HuH-7 (cell line): ENCODE measurements around the gene CARD19.

Source experiments
- DNase-seq: peaks from one replicate; pipeline ENCODE4 v3.0.0; 2011; ENCODE audit warnings: low spot score

CARD19 gene

DNA sequence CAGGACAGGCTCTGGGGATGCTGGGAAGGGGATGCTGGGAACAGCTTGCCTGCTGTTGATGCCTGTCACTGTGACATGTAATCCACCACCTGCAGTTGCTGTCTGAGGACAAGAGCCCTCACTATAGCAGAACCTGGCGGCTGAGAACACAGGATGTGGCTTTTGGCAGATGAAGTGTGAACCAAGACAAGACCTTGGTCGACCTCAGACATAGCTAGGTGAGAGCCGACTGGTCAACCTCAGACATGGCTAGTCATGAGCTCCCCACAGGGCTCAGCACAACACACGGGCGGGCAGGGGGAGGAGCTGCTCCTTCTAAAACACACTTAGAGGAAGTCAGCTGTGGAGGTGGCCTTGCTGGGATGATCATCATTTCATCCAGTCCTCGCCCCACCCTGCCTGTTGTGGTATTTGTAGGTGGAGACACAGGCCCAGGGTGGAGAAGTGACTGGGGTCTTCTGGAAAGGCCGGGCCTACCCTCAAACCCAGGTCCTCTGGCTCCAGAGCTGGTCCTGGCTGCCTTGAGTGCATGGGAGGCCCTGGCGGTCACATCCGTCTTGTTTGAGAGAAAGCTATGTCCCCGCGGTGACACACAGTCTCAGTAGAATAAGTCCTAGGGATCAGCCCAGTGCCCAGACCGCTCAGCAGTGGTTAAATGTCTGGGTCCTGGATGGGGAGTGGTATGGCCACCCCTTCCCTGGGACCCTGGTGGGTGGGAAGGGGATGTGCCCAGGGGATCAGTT, 31.5 kb upstream of the CARD19 start:
- no peak for DNase-seq

DNA sequence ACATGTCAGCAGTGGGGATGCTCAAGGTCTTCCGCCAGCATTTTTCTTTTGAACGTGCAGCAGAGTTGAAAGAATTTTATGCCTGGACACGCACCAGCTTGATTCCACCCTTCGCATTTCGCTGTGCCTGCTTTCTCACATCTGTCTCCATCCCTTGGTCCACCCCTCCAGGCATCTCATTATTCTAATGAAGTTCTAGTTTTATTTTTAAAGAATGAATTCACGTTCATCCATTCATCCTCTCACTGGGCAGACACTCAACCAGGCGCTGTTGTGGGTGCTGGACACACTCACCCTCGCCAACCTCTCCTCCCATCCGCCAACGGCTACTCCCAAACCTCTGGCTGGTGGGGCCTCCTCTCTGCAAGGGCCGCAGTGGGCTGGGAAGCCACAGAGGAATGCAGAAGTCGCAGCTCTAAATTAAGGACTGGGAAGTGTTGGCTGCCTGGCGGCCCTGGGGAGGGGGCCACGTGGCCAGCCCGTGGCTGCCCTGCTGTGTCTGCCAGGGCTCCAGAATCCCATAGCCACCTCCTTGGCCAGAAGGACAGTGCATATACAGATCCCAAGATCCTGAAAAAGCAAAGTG, 30.8 kb upstream of the CARD19 start:
- DNase-seq = no peak

- DNase-seq = no peak
Observed at GRCh38 chr9:93066978-93067603, 28.9 kb upstream of the CARD19 start.

GRCh38 chr9:93068956-93069355, 27.1 kb upstream of the CARD19 start:
- no peak for DNase-seq

DNA sequence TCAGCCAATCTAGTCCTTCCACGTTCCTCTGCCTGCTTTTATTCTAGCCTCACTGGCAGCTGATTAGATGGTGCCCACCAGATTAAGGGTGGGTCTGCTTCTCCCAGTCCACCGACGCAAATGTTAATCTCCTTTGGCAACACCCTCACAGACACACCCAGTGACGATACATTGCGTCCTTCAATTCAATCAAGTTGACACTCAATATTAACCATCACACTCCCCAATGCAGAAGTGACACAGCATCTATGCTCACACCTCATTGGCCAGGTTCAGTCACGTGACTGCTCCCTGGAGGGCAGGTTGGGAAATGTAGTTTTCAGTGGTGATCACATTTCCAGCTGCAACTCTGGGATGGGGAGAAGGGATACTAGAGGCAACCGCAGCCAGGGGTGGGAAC, 24.6 kb upstream of the CARD19 start:
- peak; percentile 44 for DNase-seq

- no peak for DNase-seq
Observed at GRCh38 chr9:93072383-93072795, 23.6 kb upstream of the CARD19 start.

- no peak for DNase-seq
Observed at GRCh38 chr9:93076101-93076791, 19.8 kb upstream of the CARD19 start.

GRCh38 chr9:93076792-93077128, 19.3 kb upstream of the CARD19 start:
- DNase-seq = no peak

DNA sequence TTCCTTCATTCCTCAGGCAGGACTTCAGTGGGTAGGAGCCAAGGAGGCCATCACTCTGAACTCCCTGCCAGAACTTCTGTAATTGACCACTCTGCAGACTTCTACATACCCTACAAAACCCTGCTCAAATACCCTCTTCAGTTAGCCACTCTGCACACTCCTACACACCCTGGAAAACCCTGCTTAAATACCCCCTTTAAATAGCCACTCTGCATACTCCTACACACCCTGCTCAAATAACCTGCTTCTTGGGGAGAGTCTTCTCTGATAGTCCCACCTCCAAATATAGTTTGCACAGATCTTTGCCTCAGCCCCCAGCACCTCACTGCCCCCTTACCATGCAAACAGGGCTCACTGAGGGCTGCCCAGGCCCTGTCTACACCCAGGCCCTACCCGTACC, 18.6 kb upstream of the CARD19 start:
- DNase-seq = no peak

- no peak for DNase-seq
Observed at GRCh38 chr9:93077811-93078210, 18.2 kb upstream of the CARD19 start.

DNA sequence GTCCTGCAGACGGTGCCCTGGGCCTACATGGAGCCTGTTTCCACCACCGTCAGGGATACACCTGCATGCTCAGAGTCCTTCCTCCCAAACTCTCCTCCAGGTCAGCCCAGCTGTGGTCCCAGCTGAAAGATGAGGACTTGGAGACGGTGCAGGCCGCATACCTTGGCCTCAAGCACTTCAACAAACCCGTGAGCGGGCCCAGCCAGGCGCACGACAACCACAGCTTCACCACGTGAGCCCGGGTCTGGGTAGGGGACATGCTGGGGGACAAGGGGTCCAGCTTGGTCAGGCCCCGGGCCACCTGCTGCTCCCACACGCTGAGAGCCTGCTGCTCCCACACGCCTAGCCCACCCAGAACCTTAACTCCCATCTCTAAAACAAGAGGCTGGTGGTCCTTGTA, 16.6 kb upstream of the CARD19 start:
- DNase-seq = no peak

DNA sequence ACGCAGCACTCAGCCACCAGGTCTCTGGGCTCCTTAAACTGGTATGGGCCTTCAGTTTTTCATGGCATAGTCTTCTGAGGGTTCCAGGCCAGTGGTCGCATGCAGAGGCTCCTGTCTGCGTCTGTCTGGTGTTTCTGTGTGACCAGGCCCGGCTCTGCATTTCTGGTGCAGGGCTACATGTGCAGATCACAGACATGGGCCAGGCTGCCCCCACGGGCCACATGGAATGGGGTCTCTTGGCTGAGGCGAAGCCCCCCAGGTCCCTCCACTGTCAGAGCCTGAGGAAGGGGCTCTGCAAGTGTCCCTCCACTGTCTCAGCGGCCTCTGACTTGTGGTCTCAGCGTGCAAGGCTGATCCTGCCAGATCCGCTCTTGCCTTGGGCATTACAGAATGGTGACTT, 15.6 kb upstream of the CARD19 start:
- DNase-seq = no peak

- no peak for DNase-seq
Observed at GRCh38 chr9:93081081-93081529, 14.9 kb upstream of the CARD19 start.

GRCh38 chr9:93081931-93082330, 14.1 kb upstream of the CARD19 start:
- DNase-seq = no peak

- DNase-seq = no peak
Observed at GRCh38 chr9:93082841-93083411, 13.1 kb upstream of the CARD19 start.

GRCh38 chr9:93083592-93084470, 12.2 kb upstream of the CARD19 start:
- DNase-seq = no peak

GRCh38 chr9:93084471-93084881, 11.5 kb upstream of the CARD19 start:
- no peak for DNase-seq

DNA sequence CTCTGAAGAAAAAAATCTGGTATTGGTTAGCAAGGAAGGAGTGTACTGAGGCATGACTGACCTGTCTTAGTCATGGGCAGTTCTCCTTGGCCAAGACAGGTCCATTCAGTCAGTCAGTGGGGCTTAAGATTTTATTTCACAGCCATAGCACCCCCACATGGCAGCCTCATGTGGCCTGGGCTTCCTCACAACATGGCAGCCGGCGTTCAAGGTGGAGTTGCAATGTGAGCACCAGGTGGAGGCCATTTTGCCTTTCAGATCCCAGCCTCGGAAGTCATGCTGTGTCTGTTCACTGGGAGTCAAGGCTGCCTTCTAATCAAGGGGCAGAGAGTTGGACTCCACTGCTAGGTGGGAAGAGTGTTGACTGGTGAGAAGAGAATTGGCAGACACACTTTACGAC, 10.3 kb upstream of the CARD19 start:
- DNase-seq = no peak

GRCh38 chr9:93086447-93087224, 9.4 kb upstream of the CARD19 start:
- no peak for DNase-seq

DNA sequence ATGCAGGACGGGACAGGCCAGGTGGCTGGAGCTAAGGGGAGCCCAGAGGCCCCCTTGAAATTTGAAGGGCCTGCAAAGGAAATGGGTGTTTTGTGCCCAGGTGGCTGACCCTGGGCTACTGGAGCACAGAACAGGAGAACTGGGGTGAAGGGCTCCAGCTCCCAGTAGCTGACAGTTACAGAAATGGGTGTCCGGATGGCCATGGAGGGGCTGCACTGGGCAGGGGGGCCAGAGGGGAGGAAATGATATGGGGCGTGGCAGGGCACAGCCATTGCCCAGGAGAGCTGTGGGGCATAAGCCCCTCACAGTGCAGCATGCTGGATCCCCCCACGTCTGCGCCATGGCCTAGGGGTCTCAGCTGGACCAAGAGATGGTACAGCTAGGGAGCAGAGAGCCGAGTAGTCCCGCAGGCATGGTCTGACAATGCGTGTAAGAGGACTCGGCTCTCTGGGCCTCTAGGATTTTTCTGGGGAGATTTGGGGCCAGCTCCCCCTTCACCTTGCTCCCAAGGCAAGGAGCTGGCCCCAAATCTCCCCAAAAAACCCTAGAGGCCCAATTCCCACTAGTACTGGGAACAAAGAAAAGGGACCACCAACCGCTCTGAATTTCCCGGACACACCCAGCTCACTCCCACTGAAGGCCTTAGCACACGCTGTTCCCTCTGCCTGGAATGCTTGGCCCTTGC, 7.9 kb upstream of the CARD19 start:
- no peak for DNase-seq
